ENCODE measurements around the gene PTPN4.

GRCh38 chr2:119932809-119933208, 173.1 kb downstream of the PTPN4 start:
- TF ChIP-seq EP300 (IDR thresholded peaks at IDR 0.05) (no peak), POLR2A (IDR thresholded peaks at IDR 0.05) (no peak)

Data from tibial nerve (tissue), 3 donors.